Measurements from ENCODE around the gene SEPTIN5. TPM values are rescaled to one million over a fixed set of nuclear protein-coding genes. Genes with fewer than 3 reads are reported as not detected.

The SEPTIN5 gene
- total and polyA plus RNA-seq, 9 of the 15 experiments (the other 6 are each of a cell fraction or from before 2014, with no cell fraction given) = 0.03 to 195 (median 119) TPM

DNA sequence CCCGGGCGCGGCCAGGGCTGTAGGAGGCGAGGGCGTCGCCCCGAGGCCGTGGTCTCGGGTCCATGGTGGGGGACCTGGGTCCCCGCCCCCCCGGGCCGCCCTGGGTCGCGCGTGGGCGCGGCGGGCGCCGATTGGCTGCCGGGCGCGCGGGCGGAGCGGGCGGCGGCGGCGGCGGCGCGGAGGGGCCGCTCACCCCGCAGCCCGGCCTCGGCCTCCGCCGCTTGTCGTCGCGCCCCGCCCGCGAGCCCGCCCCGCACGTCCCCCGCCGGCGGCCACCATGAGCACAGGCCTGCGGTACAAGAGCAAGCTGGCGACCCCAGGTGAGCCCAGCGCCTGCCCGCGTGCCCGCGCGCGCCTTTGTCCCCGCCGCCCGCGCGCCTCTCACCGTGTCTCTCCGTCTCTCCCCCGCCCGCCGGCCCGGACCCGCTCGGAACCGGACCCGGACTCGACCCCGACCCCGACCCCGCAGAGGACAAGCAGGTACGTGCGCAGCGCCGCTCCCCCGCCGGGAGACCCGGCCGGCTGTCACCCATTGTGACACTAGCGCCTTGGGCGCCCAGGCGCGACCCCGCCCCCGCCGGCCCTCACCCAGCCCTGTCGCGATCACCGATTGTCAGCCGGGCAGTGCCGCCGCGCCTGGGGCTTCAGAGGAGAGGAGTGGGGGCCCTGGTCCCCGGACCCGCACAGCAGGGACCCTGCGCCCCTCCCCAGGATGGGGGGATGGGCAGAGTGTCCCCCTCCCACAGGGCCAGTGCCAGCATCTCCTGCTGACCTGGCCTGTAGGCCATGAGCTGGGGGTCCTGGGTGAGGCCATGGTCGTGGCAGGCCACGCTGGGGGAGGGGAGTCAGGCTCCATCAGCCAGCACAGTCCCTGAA is at the start of gene SEPTIN5 (continued):
- TF ChIP-seq E2F5 (CRISPR knock-in tag; IDR thresholded peaks at IDR 0.05) (no peak), SAP30 (IDR thresholded peaks at IDR 0.05; ENCODE audit: borderline replicate concordance, insufficient read depth, low read depth, low read length, poor library complexity, severe bottlenecking) (peak; percentile 75), STAT5A (IDR thresholded peaks at IDR 0.05; ENCODE audit: borderline replicate concordance, low read length) (no peak), HNRNPL (IDR thresholded peaks at IDR 0.05; ENCODE audit: low read depth, low read length) (peak; percentile 80), HLTF (IDR thresholded peaks at IDR 0.05) (peak; percentile 52; the same call in 1 of the 2 replicates), ATF7 (IDR thresholded peaks at IDR 0.05) (no peak), ZNF444 (CRISPR knock-in tag; IDR thresholded peaks at IDR 0.05) (no peak), BHLHE40 (IDR thresholded peaks at IDR 0.05; ENCODE audit: low read length) (0 out of 2 replicates have a peak, but pooled peaks have one; percentile 23), RB1 (IDR thresholded peaks at IDR 0.05; ENCODE audit: low read depth) (peak; percentile 73; the same call in 1 of the 2 replicates), EP400 (IDR thresholded peaks at IDR 0.05) (no peak), ARID1B (IDR thresholded peaks at IDR 0.05) (no peak), ELK3 (CRISPR knock-in tag; IDR thresholded peaks at IDR 0.05) (no peak), HNRNPLL (IDR thresholded peaks at IDR 0.05; ENCODE audit: low read depth, low read length, poor library complexity, severe bottlenecking) (peak; percentile 41), PHF8 (IDR thresholded peaks at IDR 0.05; ENCODE audit: borderline replicate concordance, low read length) (peak; percentile 59; the same call in 1 of the 2 replicates), ZNF436 (CRISPR knock-in tag; IDR thresholded peaks at IDR 0.05) (no peak), MLLT1 (IDR thresholded peaks at IDR 0.05) (no peak), SMC3 (conservative IDR thresholded peaks at IDR 0.05; ENCODE audit: insufficient read depth, low read depth, low read length) (no peak), CEBPB (tag; IDR thresholded peaks at IDR 0.05) (no peak), SLC30A9 (CRISPR knock-in tag; IDR thresholded peaks at IDR 0.05) (no peak), HNRNPUL1 (IDR thresholded peaks at IDR 0.05; ENCODE audit: low read length) (no peak), ZNF699 (CRISPR knock-in tag; IDR thresholded peaks at IDR 0.05; ENCODE audit: insufficient replicate concordance) (no peak), ARNT (IDR thresholded peaks at IDR 0.05) (no peak), ZNF740 (CRISPR knock-in tag; IDR thresholded peaks at IDR 0.05) (no peak), ZNF740 (tag; IDR thresholded peaks at IDR 0.05) (no peak), RFX1 (IDR thresholded peaks at IDR 0.05) (no peak)
